LNCaP clone FGC (cell line): Measurements from ENCODE around the gene WDR26.
A peak's percentile ranks its signal among the peaks of the same experiment; 100 is the strongest.

Experiments used
- DNase-seq: peaks from one replicate; pipeline ENCODE4 v3.0.0-alpha.2; 2011; ENCODE audit warnings: low read depth
- H3K4me3 ChIP-seq: 2 replicates; pipeline ENCODE4 v1.5.1; 2011; ENCODE audit warnings: mild to moderate bottlenecking, low read depth, low read length, control low read depth
- TF ChIP-seq, protein P1 (sequence below): IDR thresholded peaks from 2 replicates; pipeline ENCODE4 v1.5.1; 2012; ENCODE audit warnings: mild to moderate bottlenecking; ENCODE audit not compliant: control insufficient read depth, insufficient read depth; ENCODE audit errors: extremely low read depth

The WDR26 gene

DNA sequence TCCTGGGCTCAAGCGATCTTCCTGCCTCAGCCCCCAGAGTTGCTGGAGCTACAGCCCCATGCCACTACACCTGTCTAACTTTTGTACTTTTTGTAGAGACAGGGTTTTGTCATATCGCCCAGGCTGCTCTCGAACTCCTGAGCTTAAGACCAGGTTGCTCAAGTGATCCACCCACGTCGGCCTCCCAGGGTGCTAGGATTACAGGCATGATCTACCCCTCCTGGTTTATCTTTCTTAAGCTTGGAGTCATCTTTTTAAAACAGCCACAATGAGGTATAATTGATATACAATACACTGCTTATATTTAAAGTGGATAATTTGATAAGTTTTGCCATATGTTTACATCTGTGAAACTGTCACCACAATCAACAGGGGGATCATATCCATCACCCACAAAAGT, 25.4 kb upstream of the WDR26 start:
- TF ChIP-seq, protein P1, sequence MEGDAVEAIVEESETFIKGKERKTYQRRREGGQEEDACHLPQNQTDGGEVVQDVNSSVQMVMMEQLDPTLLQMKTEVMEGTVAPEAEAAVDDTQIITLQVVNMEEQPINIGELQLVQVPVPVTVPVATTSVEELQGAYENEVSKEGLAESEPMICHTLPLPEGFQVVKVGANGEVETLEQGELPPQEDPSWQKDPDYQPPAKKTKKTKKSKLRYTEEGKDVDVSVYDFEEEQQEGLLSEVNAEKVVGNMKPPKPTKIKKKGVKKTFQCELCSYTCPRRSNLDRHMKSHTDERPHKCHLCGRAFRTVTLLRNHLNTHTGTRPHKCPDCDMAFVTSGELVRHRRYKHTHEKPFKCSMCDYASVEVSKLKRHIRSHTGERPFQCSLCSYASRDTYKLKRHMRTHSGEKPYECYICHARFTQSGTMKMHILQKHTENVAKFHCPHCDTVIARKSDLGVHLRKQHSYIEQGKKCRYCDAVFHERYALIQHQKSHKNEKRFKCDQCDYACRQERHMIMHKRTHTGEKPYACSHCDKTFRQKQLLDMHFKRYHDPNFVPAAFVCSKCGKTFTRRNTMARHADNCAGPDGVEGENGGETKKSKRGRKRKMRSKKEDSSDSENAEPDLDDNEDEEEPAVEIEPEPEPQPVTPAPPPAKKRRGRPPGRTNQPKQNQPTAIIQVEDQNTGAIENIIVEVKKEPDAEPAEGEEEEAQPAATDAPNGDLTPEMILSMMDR: no peak
- no peak for DNase-seq
- H3K4me3 ChIP-seq: no peak overlapping the region

DNA sequence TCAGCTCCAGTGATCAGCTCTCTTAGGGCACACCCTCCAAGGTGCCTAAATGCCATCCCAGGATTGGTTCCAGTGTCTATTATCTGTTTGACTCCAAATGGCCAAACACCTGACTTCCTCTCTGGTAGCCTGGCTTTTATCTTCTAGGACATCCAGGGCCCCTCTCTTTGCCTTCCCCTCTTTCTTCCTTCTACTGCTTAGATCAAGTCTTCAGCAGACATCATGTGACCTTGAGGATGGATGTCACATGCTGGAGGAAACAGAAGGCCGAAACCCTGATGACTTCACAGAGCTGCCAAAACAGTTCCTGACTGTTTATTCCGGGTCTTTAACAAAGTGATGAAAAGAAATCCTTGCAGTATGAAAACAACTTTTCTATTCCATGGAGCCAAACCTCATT, 24.4 kb upstream of the WDR26 start:
- no peak overlapping the region for H3K4me3 ChIP-seq
- no peak for DNase-seq
- TF ChIP-seq, protein P1: no peak

DNA sequence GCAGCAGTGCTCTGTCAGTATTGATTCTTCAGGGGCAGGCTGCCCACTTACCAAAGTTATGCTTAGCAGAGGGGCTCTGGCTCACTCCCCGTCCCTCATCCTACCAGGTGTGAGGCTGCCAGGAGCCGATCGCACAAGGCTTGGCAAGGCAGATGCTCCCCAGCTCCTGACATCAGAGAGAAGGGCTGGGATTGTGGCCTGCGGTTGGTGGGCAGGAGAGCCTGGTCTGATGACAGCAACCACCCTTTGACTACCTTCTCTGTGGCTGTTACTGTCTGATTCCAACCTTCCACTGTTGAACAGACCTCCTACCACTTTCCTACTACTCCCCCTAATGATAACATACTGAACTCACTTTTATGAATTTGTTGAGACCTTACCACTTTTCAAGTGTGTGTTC, 23.7 kb upstream of the WDR26 start:
- no peak overlapping the region for H3K4me3 ChIP-seq
- TF ChIP-seq, protein P1: no peak
- DNase-seq: no peak

DNA sequence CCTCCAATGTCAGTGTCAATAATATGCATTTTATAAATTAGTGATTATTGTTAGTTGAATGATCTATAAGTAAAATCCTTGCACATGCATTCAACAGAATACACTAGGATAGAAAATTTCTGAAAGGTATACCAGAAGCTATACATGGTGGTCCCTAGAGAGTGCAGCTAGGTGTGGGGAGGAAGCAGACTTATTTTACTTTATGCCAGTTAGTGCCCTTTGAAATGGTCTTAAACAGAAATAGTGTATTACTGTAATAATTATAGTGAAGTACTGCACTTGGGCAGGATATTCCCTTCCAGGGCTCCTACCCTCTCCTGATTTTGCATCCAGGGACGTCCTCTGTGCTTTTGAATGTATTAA, 23.2 kb upstream of the WDR26 start:
- no peak for DNase-seq
- no peak overlapping the region for H3K4me3 ChIP-seq
- TF ChIP-seq, protein P1: no peak

DNA sequence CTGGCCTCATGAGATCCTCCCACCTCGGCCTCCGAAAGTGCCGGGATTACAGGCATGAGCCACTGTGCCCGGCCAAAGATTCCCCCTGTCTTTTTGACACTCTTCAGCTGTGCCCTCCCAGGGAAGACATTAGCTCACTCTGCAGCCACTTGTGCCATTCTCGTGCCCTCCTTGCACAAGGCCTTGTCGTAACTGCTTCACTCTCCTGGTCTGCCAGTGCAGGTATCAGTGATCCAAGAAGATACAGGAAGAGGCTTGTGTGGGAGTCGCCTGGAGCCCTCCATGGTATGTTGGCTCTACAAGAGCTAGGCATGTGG, 22.0 kb upstream of the WDR26 start:
- no peak overlapping the region for H3K4me3 ChIP-seq
- DNase-seq: no peak
- TF ChIP-seq, protein P1: no peak

DNA sequence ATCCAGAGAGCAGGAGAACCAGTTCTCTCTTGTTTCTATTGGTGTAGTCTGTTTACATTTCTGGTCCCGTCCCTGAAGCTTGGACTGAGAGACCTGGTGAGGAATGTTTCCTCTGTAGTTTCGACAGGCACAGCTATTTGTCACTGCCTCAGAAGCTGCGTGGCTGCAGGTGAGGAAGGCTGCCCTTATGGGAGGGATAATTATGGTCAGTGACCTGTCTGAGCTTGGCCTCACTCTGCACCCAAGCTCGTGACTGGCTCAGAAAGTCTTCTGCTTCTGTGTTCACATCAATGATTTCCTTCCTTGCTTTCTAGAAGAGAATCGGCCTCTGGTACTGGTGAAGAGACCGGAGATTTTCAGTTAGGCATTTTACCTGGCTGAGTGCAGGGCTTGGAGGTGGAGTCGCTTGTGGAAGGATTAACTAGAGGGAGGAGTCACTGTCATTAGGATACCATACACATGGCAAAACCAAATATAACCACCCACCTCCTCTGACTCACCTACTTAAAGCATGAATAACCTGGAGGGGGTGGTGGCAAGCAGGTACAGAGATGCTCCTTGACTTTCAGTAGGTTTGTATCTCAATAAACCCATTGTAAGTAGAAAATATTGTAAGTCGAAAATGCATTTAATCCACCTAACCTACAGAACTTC, 19.9 kb upstream of the WDR26 start:
- H3K4me3 ChIP-seq: peak overlapping the region; percentile 39
- TF ChIP-seq, protein P1: no peak
- DNase-seq: peak; percentile 82
